Measurements from ENCODE around the gene JPH4.

Gene JPH4

GRCh38 chr14:23522643-23523198, 55.9 kb downstream of the JPH4 start:
- DNase-seq = no peak

- DNase-seq = no peak
These were observed 56.6 kb downstream of the JPH4 start for GRCh38 chr14:23521785-23522640.

- DNase-seq = no peak
These were observed 57.6 kb downstream of the JPH4 start for GRCh38 chr14:23520899-23521533.

GRCh38 chr14:23518709-23519108, 59.9 kb downstream of the JPH4 start:
- DNase-seq = no peak
